Natural killer cell treated with Interleukin-12 subunit alpha and Interleukin-12 subunit beta and Interleukin-15 and Interleukin-18, amount 100 ng/mL, for 72 hours (primary cell): ENCODE measurements around the gene GJC3. TPM values are rescaled to one million over a fixed set of nuclear protein-coding genes. Genes with fewer than 3 reads are reported as not detected.
"Not testable (repeated sequence)": the region's sequence is repeated elsewhere in the genome, so short reads cannot be mapped to it uniquely, and the experiment has no call there.

Source experiments
- ATAC-seq, 2 donors: fragments of 150-1000 bp; cut with Tn5 transposase in 1 of 2; sonication (Bioruptor Pico), chemical (Tn5 transposase) in 1 of 2; 2 replicates each; pipeline ENCODE4 v1.10.0; 2021
- DNase-seq: peaks from one replicate; pipeline ENCODE4 v3.0.0; 2022; ENCODE audit warnings: low spot score
- H3K27ac Mint-ChIP-seq, 2 donors: 1 replicate in 1 of 2; 2 replicates in 1 of 2; pipeline ENCODE4 v1.8.0; 2022; ENCODE audit warnings: mixed read lengths in 2 of 2, mild to moderate bottlenecking in 1 of 2, moderate library complexity in 1 of 2
- H3K27me3 Mint-ChIP-seq, 2 donors: 1 replicate in 1 of 2; 2 replicates in 1 of 2; pipeline ENCODE4 v1.8.0; 2022; ENCODE audit warnings: mixed read lengths in 2 of 2
- H3K36me3 Mint-ChIP-seq: one replicate; pipeline ENCODE4 v1.8.0; 2022; ENCODE audit warnings: mixed read lengths
- H3K4me1 Mint-ChIP-seq, 2 donors: 1 replicate in 1 of 2; 2 replicates in 1 of 2; pipeline ENCODE4 v1.8.0; 2022; ENCODE audit warnings: low read depth in 2 of 2, mixed read lengths in 2 of 2, mild to moderate bottlenecking in 1 of 2
- H3K4me3 Mint-ChIP-seq: one replicate; pipeline ENCODE4 v1.8.0; 2022; ENCODE audit warnings: mixed read lengths
- H3K9me3 Mint-ChIP-seq: 2 replicates; pipeline ENCODE4 v1.8.0; 2022; ENCODE audit warnings: mixed read lengths
- total RNA-seq, 2 donors: library from RNA; stranded (reverse); gene quantifications; one replicate each; pipeline ENCODE4 v1.2.3, GENCODE V29; 2022

The GJC3 gene, protein sequence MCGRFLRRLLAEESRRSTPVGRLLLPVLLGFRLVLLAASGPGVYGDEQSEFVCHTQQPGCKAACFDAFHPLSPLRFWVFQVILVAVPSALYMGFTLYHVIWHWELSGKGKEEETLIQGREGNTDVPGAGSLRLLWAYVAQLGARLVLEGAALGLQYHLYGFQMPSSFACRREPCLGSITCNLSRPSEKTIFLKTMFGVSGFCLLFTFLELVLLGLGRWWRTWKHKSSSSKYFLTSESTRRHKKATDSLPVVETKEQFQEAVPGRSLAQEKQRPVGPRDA
- not detected for total RNA-seq

- Mint-ChIP-seq H3K9me3 (no peaks in the 10 kb centered on the region), H3K4me1 (peaks cover 0 to 8% of the 10 kb centered on the region in 2 donors), H3K4me3 (peak within 1 kb of the TSS; percentile 9), H3K27me3 (peaks cover 43 to 53% of the 10 kb centered on the region in 2 donors), H3K27ac (no peak within 1 kb of the TSS), H3K36me3 (no peaks in the 10 kb centered on the region)
- peak; percentile 70 to 72 for ATAC-seq
- no peak for DNase-seq
Measured at GRCh38 chr7:99928994-99929729, at the start of gene GJC3. Gene GJC3 (minus strand): TSS chr7:99929620. CDS start chr7:99929620, 0 bp downstream.

DNA sequence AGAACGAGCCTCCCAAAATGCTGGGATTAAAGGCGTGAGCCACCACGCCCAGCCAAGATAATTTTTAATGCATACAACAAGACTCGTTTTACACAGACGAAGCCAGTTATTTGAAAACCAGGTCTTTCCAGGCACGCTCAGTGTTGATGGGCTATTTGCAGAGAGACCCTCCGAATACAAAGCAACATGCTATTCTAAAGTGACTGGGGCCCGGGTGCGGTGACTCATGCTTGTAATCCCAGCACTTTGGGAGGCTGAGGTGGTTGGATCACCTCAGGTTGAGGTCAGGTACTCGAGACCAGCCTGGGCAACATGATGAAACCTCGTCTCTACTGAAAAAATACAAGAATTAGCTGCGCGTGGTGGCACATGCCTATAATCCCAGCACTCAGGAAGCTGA is 47.2 kb upstream of the GJC3 start:
- Mint-ChIP-seq H3K4me1 (peaks cover 0 to 7% of the 10 kb centered on the region in 2 donors), H3K36me3 (no peaks in the 10 kb centered on the region), H3K4me3 (no peak overlapping the region), H3K27ac (no peak overlapping the region), H3K27me3 (peaks cover 7 to 29% of the 10 kb centered on the region in 2 donors), H3K9me3 (no peaks in the 10 kb centered on the region)
- ATAC-seq (no peak), DNase-seq (no peak)

DNA sequence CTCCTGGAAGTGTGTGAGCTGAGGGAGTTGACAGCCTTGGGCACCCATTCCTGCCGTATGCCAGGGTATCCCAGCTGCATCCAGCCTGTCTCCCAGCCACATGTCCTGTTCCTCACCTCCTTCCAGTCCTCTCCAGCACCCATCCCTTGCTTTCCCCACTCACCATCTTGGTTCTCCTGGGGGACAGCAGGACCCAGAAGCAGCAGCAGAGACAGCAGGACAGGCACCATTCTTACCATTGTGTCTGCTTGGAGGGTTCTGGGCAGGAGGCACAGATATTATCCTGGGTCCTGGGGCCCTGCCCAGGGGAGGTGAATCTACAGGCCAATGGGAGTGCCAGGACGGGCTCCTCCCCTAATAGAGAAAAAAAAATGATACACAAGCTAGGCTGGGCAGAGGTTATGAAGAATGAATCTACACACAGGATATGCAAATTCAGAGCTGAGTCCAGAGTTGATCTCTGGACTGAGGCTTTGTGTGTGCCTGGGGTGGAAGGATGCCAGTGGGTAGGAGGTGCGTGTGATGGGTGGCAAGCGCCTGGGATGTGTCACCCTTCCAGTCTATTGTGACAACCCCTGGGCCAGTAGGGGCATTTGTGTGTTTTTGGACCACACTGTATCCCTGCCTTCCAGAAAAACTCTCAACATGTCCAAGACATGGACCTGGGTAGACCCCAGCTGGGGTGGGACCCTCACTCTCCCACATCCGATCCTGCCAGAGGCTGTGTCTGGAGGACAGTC is 46.5 kb upstream of the GJC3 start, which contains the start of gene AZGP1:
TSS of gene AZGP1 (minus strand) at position 250 of the 740 bp plus-strand sequence. CDS start at position 239, 11 bp downstream.
- H3K9me3 Mint-ChIP-seq: no peaks in the 10 kb centered on the region
- no peaks in the 10 kb centered on the region for H3K36me3 Mint-ChIP-seq
- ATAC-seq (peak; percentile 37 to 46), DNase-seq (no peak)
- H3K4me3 Mint-ChIP-seq: no peak within 1 kb of the TSS
- peaks cover 7 to 29% of the 10 kb centered on the region in 2 donors for H3K27me3 Mint-ChIP-seq
- H3K27ac Mint-ChIP-seq: peak within 1 kb of the TSS in 1 of 2 donors; percentile 8
- H3K4me1 Mint-ChIP-seq: peaks cover 0 to 7% of the 10 kb centered on the region in 2 donors

- H3K36me3 Mint-ChIP-seq: no peaks in the 10 kb centered on the region
- peaks cover 0 to 3% of the 10 kb centered on the region in 2 donors for H3K4me1 Mint-ChIP-seq
- ATAC-seq (no peak), DNase-seq (no peak)
- H3K27me3 Mint-ChIP-seq: peaks cover 15 to 34% of the 10 kb centered on the region in 2 donors
- no peak overlapping the region for H3K27ac Mint-ChIP-seq
- no peaks in the 10 kb centered on the region for H3K9me3 Mint-ChIP-seq
- no peak overlapping the region for H3K4me3 Mint-ChIP-seq
Measured at GRCh38 chr7:99974681-99975080, 45.3 kb upstream of the GJC3 start.

GRCh38 chr7:99973817-99974216 is 44.4 kb upstream of the GJC3 start:
- not testable (repeated sequence) for H3K4me1 Mint-ChIP-seq, H3K36me3 Mint-ChIP-seq, ATAC-seq, H3K4me3 Mint-ChIP-seq, H3K9me3 Mint-ChIP-seq, DNase-seq
- Mint-ChIP-seq H3K27ac (peak overlapping the region in 1 of 2 donors; percentile 68), H3K27me3 (peaks cover 15 to 26% of the 10 kb centered on the region in 2 donors)

- H3K4me1 Mint-ChIP-seq: peaks cover 0 to 2% of the 10 kb centered on the region in 2 donors
- no peak overlapping the region for H3K4me3 Mint-ChIP-seq
Measured at GRCh38 chr7:99971242-99971641, 41.8 kb upstream of the GJC3 start.

DNA sequence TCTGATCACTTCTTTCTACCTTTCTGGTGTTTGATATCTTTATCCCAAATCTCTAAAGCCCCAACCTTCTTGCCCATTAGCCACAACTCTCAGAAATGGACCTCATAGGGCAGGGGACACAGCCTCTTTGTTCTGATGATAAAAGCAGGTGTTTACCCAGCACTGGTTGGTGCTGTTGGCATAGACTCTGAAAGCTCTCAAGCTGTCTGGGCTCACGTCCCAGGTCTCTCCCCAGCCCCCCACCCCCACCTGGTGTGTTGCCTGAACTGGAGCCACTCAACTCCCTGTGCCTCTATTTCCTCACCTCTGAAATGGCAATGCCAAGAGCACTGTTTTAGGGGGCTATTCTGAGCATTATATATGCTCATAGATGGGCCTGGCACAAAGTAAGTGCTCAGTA is 40.4 kb upstream of the GJC3 start:
- H3K4me3 Mint-ChIP-seq, H3K9me3 Mint-ChIP-seq, H3K36me3 Mint-ChIP-seq, H3K4me1 Mint-ChIP-seq, H3K27ac Mint-ChIP-seq, DNase-seq, ATAC-seq: not testable (repeated sequence)
- H3K27me3 Mint-ChIP-seq: peaks cover 27 to 30% of the 10 kb centered on the region in 2 donors

More at GRCh38 chr7:99971242-99971641, 41.8 kb upstream of the GJC3 start:
- Mint-ChIP-seq H3K27me3 (peaks cover 18 to 30% of the 10 kb centered on the region in 2 donors), H3K9me3 (no peaks in the 10 kb centered on the region), H3K36me3 (no peaks in the 10 kb centered on the region), H3K27ac (no peak overlapping the region)
- no peak for ATAC-seq
- DNase-seq: no peak

DNA sequence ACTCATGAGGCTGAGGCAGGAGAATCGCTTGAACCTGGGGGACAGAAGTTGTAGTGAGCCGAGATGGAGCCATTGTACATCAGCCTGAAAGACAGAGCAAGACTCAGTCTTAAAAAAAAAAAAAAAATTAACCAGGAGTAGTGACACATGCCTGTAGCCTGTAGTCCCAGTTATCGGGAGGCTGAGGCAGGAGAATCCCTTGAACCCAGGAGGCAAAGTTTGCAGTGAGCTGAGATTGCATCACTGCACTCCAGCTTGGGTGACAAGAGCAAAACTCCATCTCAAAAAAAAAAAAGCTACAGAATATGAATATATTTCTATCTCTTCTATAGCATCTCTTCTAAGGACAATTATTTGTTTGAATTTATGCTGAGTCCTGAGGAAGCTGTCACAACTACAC is 39.9 kb upstream of the GJC3 start:
- Mint-ChIP-seq H3K4me3 (no peak overlapping the region), H3K27me3 (peaks cover 32 to 35% of the 10 kb centered on the region in 2 donors), H3K9me3 (no peaks in the 10 kb centered on the region), H3K4me1 (peaks cover 0 to 2% of the 10 kb centered on the region in 2 donors), H3K27ac (no peak overlapping the region), H3K36me3 (no peaks in the 10 kb centered on the region)
- DNase-seq: no peak
- ATAC-seq: no peak

DNA sequence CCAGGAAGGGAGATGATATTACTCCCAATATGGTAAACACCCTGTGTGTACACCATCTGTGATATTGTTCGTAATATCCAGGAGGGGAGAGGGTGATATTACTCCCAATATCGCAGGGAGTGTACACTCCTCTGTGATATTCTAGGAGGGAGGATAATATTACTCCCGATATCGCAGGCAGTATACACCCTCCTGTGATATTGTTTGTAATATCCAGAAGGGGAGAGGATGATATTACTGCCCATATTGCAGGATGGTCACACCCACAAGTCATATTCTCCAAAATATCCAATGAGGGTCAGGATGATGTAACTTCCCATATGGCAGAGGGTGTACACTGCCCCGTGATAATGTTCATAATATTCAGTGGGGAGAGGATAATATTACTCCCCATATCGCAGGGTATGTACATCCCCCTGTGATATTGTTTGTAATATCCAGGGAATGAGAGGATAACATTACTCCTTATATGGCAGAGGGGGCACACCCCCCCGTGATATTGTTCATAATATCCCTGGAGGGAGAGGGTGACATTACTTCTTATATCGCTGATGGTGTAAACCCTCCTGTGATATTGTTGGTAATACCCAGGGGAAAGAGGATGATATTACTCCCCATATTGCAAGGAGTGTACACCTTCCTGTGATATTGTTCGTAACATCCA is 29.3 kb upstream of the GJC3 start:
- H3K27me3 Mint-ChIP-seq: peaks cover 54 to 57% of the 10 kb centered on the region in 2 donors
- ATAC-seq (no peak), DNase-seq (no peak)
- no peak overlapping the region for H3K4me3 Mint-ChIP-seq
- no peak overlapping the region for H3K27ac Mint-ChIP-seq
- H3K9me3 Mint-ChIP-seq: no peaks in the 10 kb centered on the region
- H3K36me3 Mint-ChIP-seq: no peaks in the 10 kb centered on the region
- H3K4me1 Mint-ChIP-seq: peaks cover 1 to 4% of the 10 kb centered on the region in 2 donors

- no peaks in the 10 kb centered on the region for H3K36me3 Mint-ChIP-seq
- H3K4me1 Mint-ChIP-seq: peaks cover 3 to 4% of the 10 kb centered on the region in 2 donors
- peaks cover 34 to 37% of the 10 kb centered on the region in 2 donors for H3K27me3 Mint-ChIP-seq
- H3K27ac Mint-ChIP-seq: no peak overlapping the region
- H3K9me3 Mint-ChIP-seq: no peaks in the 10 kb centered on the region
- no peak overlapping the region for H3K4me3 Mint-ChIP-seq
- no peak for ATAC-seq
- DNase-seq: no peak
Measured at GRCh38 chr7:99955247-99955646, 25.8 kb upstream of the GJC3 start.

- peaks cover 32 to 34% of the 10 kb centered on the region in 2 donors for H3K27me3 Mint-ChIP-seq
- H3K27ac Mint-ChIP-seq: peak overlapping the region in 1 of 2 donors; percentile 47
- H3K4me1 Mint-ChIP-seq, H3K9me3 Mint-ChIP-seq, H3K4me3 Mint-ChIP-seq, DNase-seq, H3K36me3 Mint-ChIP-seq, ATAC-seq: not testable (repeated sequence)
Measured at GRCh38 chr7:99954643-99955042, 25.2 kb upstream of the GJC3 start.

GRCh38 chr7:99953649-99954048 is 24.2 kb upstream of the GJC3 start:
- DNase-seq (no peak), ATAC-seq (peak; percentile 86 to 89)
- Mint-ChIP-seq H3K9me3 (peaks cover 3% of the 10 kb centered on the region), H3K4me1 (peaks cover 3 to 4% of the 10 kb centered on the region in 2 donors), H3K27ac (peak overlapping the region in 1 of 2 donors; percentile 47), H3K27me3 (peaks cover 29 to 32% of the 10 kb centered on the region in 2 donors), H3K36me3 (no peaks in the 10 kb centered on the region), H3K4me3 (no peak overlapping the region)

DNA sequence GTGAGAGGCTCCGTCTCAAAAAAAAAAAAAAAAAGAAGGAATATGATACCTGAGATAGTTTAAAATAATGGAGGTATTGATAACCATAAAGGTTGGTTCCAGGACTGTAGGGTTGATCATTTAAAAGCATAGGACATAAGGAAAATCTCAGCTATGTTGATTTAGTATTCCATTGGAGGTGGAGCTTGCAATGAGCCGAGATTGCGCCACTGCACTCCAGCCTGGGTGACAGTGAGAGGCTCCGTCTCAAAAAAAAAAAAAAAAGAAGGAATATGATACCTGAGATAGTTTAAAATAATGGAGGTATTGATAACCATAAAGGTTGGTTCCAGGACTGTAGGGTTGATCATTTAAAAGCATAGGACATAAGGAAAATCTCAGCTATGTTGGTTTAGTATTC is 23.2 kb upstream of the GJC3 start:
- peaks cover 34 to 36% of the 10 kb centered on the region in 2 donors for H3K27me3 Mint-ChIP-seq
- ATAC-seq, H3K36me3 Mint-ChIP-seq: not testable (repeated sequence)

More for the DNA sequence above, 23.2 kb upstream of the GJC3 start:
- not testable (repeated sequence) for DNase-seq, H3K4me3 Mint-ChIP-seq, H3K27ac Mint-ChIP-seq, H3K4me1 Mint-ChIP-seq, H3K9me3 Mint-ChIP-seq
